ENCODE measurements around the gene GTF2F1. TPM values are rescaled to one million over a fixed set of nuclear protein-coding genes. Genes with fewer than 3 reads are reported as not detected.

Gene GTF2F1
- total and polyA plus RNA-seq, 9 of the 15 experiments (the other 6 are each of a cell fraction or from before 2014, with no cell fraction given) = 4.7 to 75.4 (median 68.4) TPM

- TF ChIP-seq ZNF696 (CRISPR knock-in tag; conservative IDR thresholded peaks at IDR 0.05) = no peak
- TF ChIP-seq HDGF (IDR thresholded peaks at IDR 0.05) = no peak
- no peak; the same call in 1 of the 2 replicates for TF ChIP-seq TEAD2 (tag; IDR thresholded peaks at IDR 0.05)
- no peak for TF ChIP-seq TAL1 (IDR thresholded peaks at IDR 0.05)
- peak; percentile 100 for TF ChIP-seq ZNF592 (IDR thresholded peaks at IDR 0.05)
- TF ChIP-seq TSC22D4 (tag; IDR thresholded peaks at IDR 0.05) = no peak
- no peak for TF ChIP-seq ZFP36 (IDR thresholded peaks at IDR 0.05; ENCODE audit: low read depth, low read length, partially characterized antibody)
- no peak for TF ChIP-seq TAF9B (IDR thresholded peaks at IDR 0.05; ENCODE audit: partially characterized antibody)
- peak in 1 of 2 experiments; percentile 88; a peak in 2 of 4 replicates for TF ChIP-seq MAZ (CRISPR knock-in tag; conservative IDR thresholded peaks at IDR 0.05 in 1 of 2, IDR thresholded peaks at IDR 0.05 in 1 of 2)
- peak; percentile 83 for TF ChIP-seq ZNF41 (CRISPR knock-in tag; conservative IDR thresholded peaks at IDR 0.05)
- peak; percentile 96 for TF ChIP-seq ZFX (CRISPR knock-in tag; IDR thresholded peaks at IDR 0.05)
- TF ChIP-seq RFX7 (CRISPR knock-in tag; IDR thresholded peaks at IDR 0.05) = 0 out of 2 replicates have a peak, but pooled peaks have one; percentile 58
- TF ChIP-seq JUN (IDR thresholded peaks at IDR 0.05; ENCODE audit: borderline replicate concordance, low read depth, low read length) = peak; percentile 36; the same call in 1 of the 2 replicates
- peak; percentile 94 for TF ChIP-seq JUN (CRISPR knock-in tag; IDR thresholded peaks at IDR 0.05; ENCODE audit: borderline replicate concordance)
- TF ChIP-seq ZNF407 (IDR thresholded peaks at IDR 0.05; ENCODE audit: low read depth) = no peak
- TF ChIP-seq HMGN3 (IDR thresholded peaks at IDR 0.05; ENCODE audit: borderline replicate concordance, extremely low read depth, insufficient read length, low read depth, low read length) = no peak
Observed at GRCh38 chr19:6424939-6425731, 32.2 kb upstream of the GTF2F1 start (continued).

Data from K562 (cell line).